Pancreas (tissue), 10 donors: ENCODE data around the gene CALHM6. TPM values are rescaled to one million over a fixed set of nuclear protein-coding genes. Genes with fewer than 3 reads are reported as not detected.

Experiments used
- ATAC-seq, 4 donors: fragments of 200-7000 bp; cut with Tn5 transposase; one replicate each; pipeline versions ENCODE4 v1.8.0 to v1.9.1; 2020; ENCODE audit warnings: mild to moderate bottlenecking in 4 of 4, moderate library complexity in 4 of 4
- DNase-seq, 6 donors: peaks; one replicate each; pipeline ENCODE4 v3.0.0-alpha.2; 2020
- FAIRE-seq: peaks from 2 replicates; lab custom pipeline; 2012; peaks lifted over from hg19 to GRCh38; lab: Jason Lieb, UNC
- H3K27ac ChIP-seq, 4 donors: fragments of 200-600 bp; sonication (generic); 1 replicate in 3 of 4; 2 replicates in 1 of 4; pipeline versions ENCODE4 v1.5.0 to v1.8.0; 2020
- H3K27me3 ChIP-seq, 4 donors: fragments of 200-600 bp; one replicate each; pipeline ENCODE4 v1.8.0; 2021
- H3K36me3 ChIP-seq, 3 donors: fragments of 200-600 bp; sonication (generic) in 1 of 3; one replicate each; pipeline versions ENCODE4 v1.5.0 to v1.8.0; 2020 to 2021
- H3K4me1 ChIP-seq, 3 donors: fragments of 200-600 bp; one replicate each; pipeline ENCODE4 v1.8.0; 2021
- H3K4me3 ChIP-seq, 4 donors: fragments of 200-600 bp; sonication (generic) in 2 of 4; one replicate each; pipeline versions ENCODE4 v1.5.0 to v1.8.0; 2020 to 2021
- H3K9me3 ChIP-seq, 4 donors: fragments of 200-600 bp; one replicate each; pipeline ENCODE4 v1.8.0; 2021
- WGBS, 2 donors: extraction: QIAGEN DNeasy Blood & Tissue Kit; methylation state at CpG; one replicate each; pipeline ENCODE4 v1.1.7; 2013; 5-methylcytosine and 5-hydroxymethylcytosine counted together
- intact Hi-C, 3 donors: fragments of 100-400 bp; cut with DNase I; formaldehyde crosslinking; loops; one replicate each; pipeline versions ENCODE4 v1.11.1 to v1.14.2; 2022
- polyA plus RNA-seq, 2 donors: library from polyadenylated mRNA; stranded (reverse); fragments of 200-250 nt; gene quantifications; one replicate each; pipeline ENCODE4 v1.2.3, GENCODE V29; 2013
- total RNA-seq, 6 donors: library from RNA; stranded (reverse); fragmentation: NEBNext Ultra II Directional in 4 of 6; extraction: Animal tissue kit (Norgen Biotek cat#: 25700) in 4 of 6; gene quantifications; one replicate each; pipeline versions ENCODE4 v1.2.1 to v1.2.4, GENCODE V29; 2021 to 2023
- TF ChIP-seq, protein P1 (sequence below), 4 donors: fragments of 200-600 bp; sonication (generic) in 3 of 4; IDR thresholded peaks; one replicate each; pipeline versions ENCODE4 v1.5.0 to v1.8.0; 2021; ENCODE audit warnings: antibody characterized with exemption in 4 of 4
- donor health status: healthy with polysubstance abuse.
- donor health status: DM: no; HTN: no; CAD: no; lungs with moderate emphysema.
- donor health status: DM: no; HTN: no; CAD: no.
- donor health status: control.
- donor health status: control.
- donor health status: Bipolar disorder and iron deficiency.
- donor health status: DM: yes; HTN: yes; CAD: no.
- donor health status: DM: no; HTN: no; CAD: no.
- donor health status: DM: no; HTN: no; CAD: no.
- donor health status: DM: yes; HTN: yes; CAD: no.

The CALHM6 gene
- total and polyA plus RNA-seq, 8 donors: 0.44 to 4.2 (median 1.3) TPM; not detected in 1

DNA sequence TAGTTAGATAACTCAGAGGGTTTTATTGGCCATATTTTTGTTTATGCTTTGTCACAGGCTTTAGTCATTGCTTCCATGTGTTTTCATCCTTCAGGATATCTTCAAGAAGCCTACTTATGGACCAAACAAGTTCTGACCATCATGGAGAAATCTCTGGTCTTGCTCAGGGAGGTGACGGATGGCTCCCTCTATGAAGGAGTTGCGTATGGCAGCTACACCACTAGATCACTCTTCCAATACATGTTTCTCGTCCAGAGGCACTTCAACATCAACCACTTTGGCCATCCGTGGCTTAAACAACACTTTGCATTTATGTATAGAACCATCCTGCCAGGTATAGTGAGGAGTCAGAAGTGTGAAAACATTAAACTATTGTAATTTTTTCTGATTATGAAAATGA lies 30.3 kb upstream of the CALHM6 start:
- no peaks in the 10 kb centered on the region for H3K9me3 ChIP-seq
- no peaks in the 10 kb centered on the region for H3K27me3 ChIP-seq
- intact Hi-C loops: no loop called here
- DNase-seq: no peak
- TF ChIP-seq, protein P1, sequence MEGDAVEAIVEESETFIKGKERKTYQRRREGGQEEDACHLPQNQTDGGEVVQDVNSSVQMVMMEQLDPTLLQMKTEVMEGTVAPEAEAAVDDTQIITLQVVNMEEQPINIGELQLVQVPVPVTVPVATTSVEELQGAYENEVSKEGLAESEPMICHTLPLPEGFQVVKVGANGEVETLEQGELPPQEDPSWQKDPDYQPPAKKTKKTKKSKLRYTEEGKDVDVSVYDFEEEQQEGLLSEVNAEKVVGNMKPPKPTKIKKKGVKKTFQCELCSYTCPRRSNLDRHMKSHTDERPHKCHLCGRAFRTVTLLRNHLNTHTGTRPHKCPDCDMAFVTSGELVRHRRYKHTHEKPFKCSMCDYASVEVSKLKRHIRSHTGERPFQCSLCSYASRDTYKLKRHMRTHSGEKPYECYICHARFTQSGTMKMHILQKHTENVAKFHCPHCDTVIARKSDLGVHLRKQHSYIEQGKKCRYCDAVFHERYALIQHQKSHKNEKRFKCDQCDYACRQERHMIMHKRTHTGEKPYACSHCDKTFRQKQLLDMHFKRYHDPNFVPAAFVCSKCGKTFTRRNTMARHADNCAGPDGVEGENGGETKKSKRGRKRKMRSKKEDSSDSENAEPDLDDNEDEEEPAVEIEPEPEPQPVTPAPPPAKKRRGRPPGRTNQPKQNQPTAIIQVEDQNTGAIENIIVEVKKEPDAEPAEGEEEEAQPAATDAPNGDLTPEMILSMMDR (IDR thresholded peaks at IDR 0.05): no peak
- WGBS, 2 donors: 87 to 88% methylated on average over 4 of the region's 4 CpGs
- H3K4me1 ChIP-seq: no peaks in the 10 kb centered on the region
- no peak overlapping the region for H3K4me3 ChIP-seq
- FAIRE-seq: no peak
- ATAC-seq: no peak
- no peaks in the 10 kb centered on the region for H3K36me3 ChIP-seq
- no peak overlapping the region for H3K27ac ChIP-seq

DNA sequence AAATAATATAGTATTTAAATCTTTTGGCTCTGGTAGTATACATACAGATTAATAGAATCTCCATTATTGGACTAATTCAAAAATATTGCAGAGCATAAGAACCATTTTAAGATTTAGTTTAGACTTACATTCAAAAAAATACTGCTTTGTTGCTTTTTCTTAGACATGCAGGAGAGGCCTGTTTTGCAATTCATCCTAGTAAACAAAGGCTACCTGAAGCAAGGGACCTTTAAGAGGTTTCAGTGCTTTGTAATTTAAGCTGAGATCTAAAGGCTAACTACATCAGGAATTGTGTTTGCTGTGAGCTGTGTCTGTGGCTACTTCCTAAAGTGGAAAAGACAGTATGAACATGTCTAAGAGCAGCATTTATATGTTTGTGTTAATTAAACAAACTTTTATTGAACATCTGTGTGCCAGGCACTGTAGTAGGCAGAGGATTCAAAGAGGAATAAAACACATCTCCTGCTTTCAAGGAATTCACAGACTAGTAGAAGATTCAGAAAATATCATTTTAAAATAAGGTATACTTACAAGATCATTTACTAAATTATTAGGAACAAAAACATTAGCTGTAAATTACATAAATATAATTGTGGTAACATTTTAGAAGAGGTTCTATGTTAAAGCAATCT lies 29.1 kb upstream of the CALHM6 start:
- Histone ChIP-seq H3K36me3 (no peaks in the 10 kb centered on the region), H3K9me3 (no peaks in the 10 kb centered on the region), H3K27me3 (no peaks in the 10 kb centered on the region), H3K4me3 (no peak overlapping the region), H3K4me1 (no peaks in the 10 kb centered on the region), H3K27ac (no peak overlapping the region)
- FAIRE-seq (no peak), DNase-seq (no peak), ATAC-seq (no peak)
- intact Hi-C loops: no loop called here
- TF ChIP-seq, protein P1 (IDR thresholded peaks at IDR 0.05): no peak

DNA sequence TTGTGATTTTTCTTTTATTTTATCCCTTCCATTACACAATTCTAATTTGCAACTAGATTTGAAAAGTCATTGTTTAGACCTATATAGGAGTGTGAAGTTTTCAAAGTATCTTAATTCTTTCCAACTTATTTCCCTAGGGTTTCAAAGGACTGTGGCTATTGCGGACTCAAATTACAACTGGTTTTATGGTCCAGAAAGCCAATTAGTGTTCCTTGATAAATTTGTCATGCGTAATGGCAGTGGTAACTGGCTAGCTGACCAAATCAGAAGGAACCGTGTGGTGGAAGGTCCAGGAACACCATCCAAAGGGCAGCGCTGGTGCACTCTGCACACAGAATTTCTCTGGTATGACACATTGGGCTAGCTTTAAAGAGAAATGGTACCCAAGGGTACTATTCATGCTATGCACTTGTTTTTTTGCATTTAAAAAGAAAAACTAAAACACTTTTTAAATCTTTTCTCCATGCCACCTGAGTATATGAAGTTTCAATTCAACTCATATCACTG lies 27.9 kb upstream of the CALHM6 start:
- H3K36me3 ChIP-seq: no peaks in the 10 kb centered on the region
- TF ChIP-seq, protein P1 (IDR thresholded peaks at IDR 0.05): no peak
- no peaks in the 10 kb centered on the region for H3K4me1 ChIP-seq
- FAIRE-seq (no peak), DNase-seq (no peak), ATAC-seq (no peak)
- no peaks in the 10 kb centered on the region for H3K9me3 ChIP-seq
- H3K27ac ChIP-seq: no peak overlapping the region
- H3K4me3 ChIP-seq: no peak overlapping the region
- WGBS, 2 donors: 91 to 93% methylated on average over 4 of the region's 4 CpGs
- intact Hi-C loops: no loop called here
- no peaks in the 10 kb centered on the region for H3K27me3 ChIP-seq

DNA sequence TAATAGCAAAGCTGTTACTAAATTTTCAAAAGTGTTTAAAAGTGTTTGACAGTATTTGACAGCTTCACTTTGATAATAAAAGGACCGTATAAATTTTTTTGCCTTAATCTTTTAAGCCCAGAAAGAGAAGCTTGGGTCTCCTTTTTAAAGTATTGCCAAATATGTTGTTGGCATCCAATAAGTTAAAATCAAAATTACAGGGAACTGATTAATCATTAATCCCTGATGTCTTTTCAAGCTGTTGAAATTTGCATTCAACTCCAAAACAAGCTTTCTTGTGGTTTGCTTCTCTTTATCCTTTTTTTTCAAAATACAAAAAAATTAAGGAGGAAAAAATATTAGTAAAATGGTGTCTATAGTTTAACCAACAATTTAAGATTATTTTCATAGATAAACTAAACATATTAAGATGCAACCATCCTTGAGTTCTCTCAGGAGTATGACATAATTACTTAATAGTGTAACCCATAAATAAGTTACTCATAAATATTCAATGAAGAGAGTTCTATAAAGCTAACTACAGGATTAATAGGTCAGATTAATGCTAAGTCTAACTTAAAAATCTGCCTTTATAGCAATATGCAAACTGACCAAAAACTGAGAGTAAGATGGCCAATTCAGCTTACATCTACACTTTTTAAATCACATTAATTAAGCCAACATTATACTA lies 27.0 kb upstream of the CALHM6 start:
- 36 to 64% methylated on average over 1 of the region's 1 CpG for WGBS, 2 donors
- TF ChIP-seq, protein P1 (IDR thresholded peaks at IDR 0.05): no peak
- Histone ChIP-seq H3K27ac (no peak overlapping the region), H3K4me1 (no peaks in the 10 kb centered on the region), H3K27me3 (no peaks in the 10 kb centered on the region), H3K4me3 (no peak overlapping the region), H3K36me3 (no peaks in the 10 kb centered on the region), H3K9me3 (no peaks in the 10 kb centered on the region)
- no peak for ATAC-seq
- intact Hi-C loops: no loop called here
- no peak for DNase-seq
- FAIRE-seq: peak; percentile 26

DNA sequence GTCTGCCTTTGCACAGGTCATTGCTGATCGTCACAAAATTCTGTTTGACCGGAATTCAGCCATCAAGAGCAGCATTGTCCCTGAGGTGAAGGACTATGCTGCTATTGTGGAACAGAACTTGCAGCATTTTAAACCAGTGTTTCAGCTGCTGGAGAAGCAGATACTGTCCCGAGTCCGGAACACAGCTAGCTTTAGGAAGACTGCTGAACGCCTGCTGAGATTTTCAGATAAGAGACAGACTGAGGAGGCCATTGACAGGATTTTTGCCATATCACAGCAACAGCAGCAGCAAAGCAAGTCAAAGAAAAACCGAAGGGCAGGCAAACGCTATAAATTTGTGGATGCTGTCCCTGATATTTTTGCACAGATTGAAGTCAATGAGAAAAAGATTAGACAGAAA lies 24.6 kb upstream of the CALHM6 start:
- TF ChIP-seq, protein P1 (IDR thresholded peaks at IDR 0.05): no peak
- H3K4me3 ChIP-seq: no peak overlapping the region
- no peak for DNase-seq
- no peak for ATAC-seq
- H3K27me3 ChIP-seq: no peaks in the 10 kb centered on the region
- H3K36me3 ChIP-seq: no peaks in the 10 kb centered on the region
- no peaks in the 10 kb centered on the region for H3K9me3 ChIP-seq
- 84 to 92% methylated on average over 7 of the region's 7 CpGs for WGBS, 2 donors
- no peak overlapping the region for H3K27ac ChIP-seq
- H3K4me1 ChIP-seq: no peaks in the 10 kb centered on the region
- no peak for FAIRE-seq
- intact Hi-C loops: no loop called here
